ENCODE measurements around the gene NOC3L. TPM values are rescaled to one million over a fixed set of nuclear protein-coding genes. Genes with fewer than 3 reads are reported as not detected.

The NOC3L gene
- total RNA-seq, 1 experiment from 2014 or later = 41.2 TPM

DNA sequence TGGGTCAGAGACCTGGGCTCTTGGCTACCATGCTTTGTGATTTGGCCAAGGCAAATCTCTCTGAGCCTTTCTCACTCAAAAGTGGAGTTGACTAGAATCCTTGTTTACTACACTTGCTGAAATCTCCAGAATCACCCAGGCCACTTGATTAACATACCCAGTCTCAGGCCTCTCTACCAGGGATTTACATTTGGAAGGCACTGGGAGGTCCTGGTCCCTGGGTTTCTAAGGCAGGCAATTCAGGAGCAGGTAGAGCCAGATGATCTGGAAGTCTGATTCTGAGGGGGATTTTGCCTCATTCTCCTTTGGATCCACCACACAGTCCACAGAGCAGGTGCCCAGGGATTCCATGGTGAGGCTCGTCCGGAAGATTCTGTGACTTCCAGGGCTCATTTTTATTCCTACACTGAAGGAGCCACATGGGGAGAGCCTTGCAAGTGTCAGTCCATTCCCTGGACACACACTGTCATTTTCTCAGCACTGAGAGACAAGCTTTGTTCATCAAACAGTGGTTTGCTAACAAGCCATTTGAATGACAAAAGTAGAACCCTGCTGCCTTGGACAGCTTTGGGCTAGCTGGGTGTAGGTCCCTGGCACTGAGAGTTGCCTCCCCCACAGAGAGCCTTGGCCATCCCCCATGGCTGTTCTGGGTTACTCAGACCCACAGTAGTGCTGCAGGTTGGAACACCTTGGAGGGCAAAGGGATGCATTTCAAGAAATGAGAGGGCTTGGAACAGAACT is 74.2 kb downstream of the NOC3L start:
- ATAC-seq (no peak), DNase-seq (ENCODE audit: low read depth, low spot score) (no peak)
- intact Hi-C loops (cut with micrococcal nuclease; ENCODE audit: unreplicated experiment) = no loop called here
- Histone ChIP-seq H3K27ac (ENCODE audit: low read length) (no peak overlapping the region), H3K4me3 (ENCODE audit: low read depth in 2 of 2, low read length in 2 of 2) (no peak overlapping the region), H3K27me3 (ENCODE audit: control insufficient read depth, insufficient read depth, low read length) (no peaks in the 10 kb centered on the region), H3K4me1 (ENCODE audit: control insufficient read depth, insufficient read depth, low read length) (no peaks in the 10 kb centered on the region), H3K36me3 (ENCODE audit: control insufficient read depth, insufficient read depth, low read length) (peaks cover 15% of the 10 kb centered on the region), H3K9me3 (ENCODE audit: control insufficient read depth, insufficient read depth, low read depth, low read length) (no peaks in the 10 kb centered on the region)
- no TSS peak for BruUV-seq (replicated peaks)
- TF ChIP-seq CTCF (IDR thresholded peaks at IDR 0.05) (no peak), TCF7L2 (IDR thresholded peaks at IDR 0.05; ENCODE audit: low read depth, low read length) (no peak), POLR2AphosphoS5 (IDR thresholded peaks at IDR 0.05; ENCODE audit: low read depth, low read length) (no peak), SIN3A (IDR thresholded peaks at IDR 0.05; ENCODE audit: borderline replicate concordance, insufficient read depth, low read depth, low read length) (no peak)
- TF ChIP-seq, protein P1, sequence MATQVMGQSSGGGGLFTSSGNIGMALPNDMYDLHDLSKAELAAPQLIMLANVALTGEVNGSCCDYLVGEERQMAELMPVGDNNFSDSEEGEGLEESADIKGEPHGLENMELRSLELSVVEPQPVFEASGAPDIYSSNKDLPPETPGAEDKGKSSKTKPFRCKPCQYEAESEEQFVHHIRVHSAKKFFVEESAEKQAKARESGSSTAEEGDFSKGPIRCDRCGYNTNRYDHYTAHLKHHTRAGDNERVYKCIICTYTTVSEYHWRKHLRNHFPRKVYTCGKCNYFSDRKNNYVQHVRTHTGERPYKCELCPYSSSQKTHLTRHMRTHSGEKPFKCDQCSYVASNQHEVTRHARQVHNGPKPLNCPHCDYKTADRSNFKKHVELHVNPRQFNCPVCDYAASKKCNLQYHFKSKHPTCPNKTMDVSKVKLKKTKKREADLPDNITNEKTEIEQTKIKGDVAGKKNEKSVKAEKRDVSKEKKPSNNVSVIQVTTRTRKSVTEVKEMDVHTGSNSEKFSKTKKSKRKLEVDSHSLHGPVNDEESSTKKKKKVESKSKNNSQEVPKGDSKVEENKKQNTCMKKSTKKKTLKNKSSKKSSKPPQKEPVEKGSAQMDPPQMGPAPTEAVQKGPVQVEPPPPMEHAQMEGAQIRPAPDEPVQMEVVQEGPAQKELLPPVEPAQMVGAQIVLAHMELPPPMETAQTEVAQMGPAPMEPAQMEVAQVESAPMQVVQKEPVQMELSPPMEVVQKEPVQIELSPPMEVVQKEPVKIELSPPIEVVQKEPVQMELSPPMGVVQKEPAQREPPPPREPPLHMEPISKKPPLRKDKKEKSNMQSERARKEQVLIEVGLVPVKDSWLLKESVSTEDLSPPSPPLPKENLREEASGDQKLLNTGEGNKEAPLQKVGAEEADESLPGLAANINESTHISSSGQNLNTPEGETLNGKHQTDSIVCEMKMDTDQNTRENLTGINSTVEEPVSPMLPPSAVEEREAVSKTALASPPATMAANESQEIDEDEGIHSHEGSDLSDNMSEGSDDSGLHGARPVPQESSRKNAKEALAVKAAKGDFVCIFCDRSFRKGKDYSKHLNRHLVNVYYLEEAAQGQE (IDR thresholded peaks at IDR 0.05; ENCODE audit: insufficient read depth in 1 of 2, low read depth in 2 of 2, low read length in 1 of 2) = no peak
- ChIA-PET CTCF (interaction anchor here (0.6 kb wide), 1 partner anchor 84 kb away, joined by 8 read pairs; no protein-coding TSS in a partner anchor), POLR2A (interaction anchor here (0.7 kb wide), 1 partner anchor 31 kb away, joined by 4 read pairs; no protein-coding TSS in a partner anchor)
- in situ Hi-C loops (cut with HindIII; ENCODE audit: low pct_unique_long_range_greater_than_20kb, low sequenced_read_pairs) = no loop called here

DNA sequence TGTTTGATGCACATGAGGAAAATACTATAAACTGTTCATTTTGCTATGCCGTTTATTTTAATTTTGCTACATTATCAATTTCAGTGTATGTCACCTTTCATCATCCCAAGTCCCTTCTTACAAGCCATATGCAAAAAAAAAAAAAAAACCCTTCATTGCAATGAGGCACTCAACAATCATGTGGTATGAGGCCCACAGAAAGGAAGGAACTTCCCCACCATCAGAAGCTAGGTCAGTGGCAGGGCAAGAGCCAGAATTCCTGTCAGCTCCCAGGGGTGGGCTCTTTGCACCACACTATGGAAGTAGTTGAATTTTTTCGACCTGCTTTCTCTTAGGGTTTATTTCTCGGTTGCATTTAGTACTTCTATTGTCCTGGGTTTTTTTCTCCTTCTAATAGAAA is 75.4 kb downstream of the NOC3L start:
- TF ChIP-seq POLR2AphosphoS5 (IDR thresholded peaks at IDR 0.05; ENCODE audit: low read depth, low read length) (no peak), TCF7L2 (IDR thresholded peaks at IDR 0.05; ENCODE audit: low read depth, low read length) (no peak), SIN3A (IDR thresholded peaks at IDR 0.05; ENCODE audit: borderline replicate concordance, insufficient read depth, low read depth, low read length) (no peak), CTCF (IDR thresholded peaks at IDR 0.05) (no peak)
- TF ChIP-seq, protein P1 (IDR thresholded peaks at IDR 0.05; ENCODE audit: insufficient read depth in 1 of 2, low read depth in 2 of 2, low read length in 1 of 2) = no peak
- Histone ChIP-seq H3K4me3 (ENCODE audit: low read depth in 2 of 2, low read length in 2 of 2) (no peak overlapping the region), H3K36me3 (ENCODE audit: control insufficient read depth, insufficient read depth, low read length) (peaks cover 20% of the 10 kb centered on the region), H3K9me3 (ENCODE audit: control insufficient read depth, insufficient read depth, low read depth, low read length) (no peaks in the 10 kb centered on the region), H3K4me1 (ENCODE audit: control insufficient read depth, insufficient read depth, low read length) (no peaks in the 10 kb centered on the region), H3K27me3 (ENCODE audit: control insufficient read depth, insufficient read depth, low read length) (no peaks in the 10 kb centered on the region), H3K27ac (ENCODE audit: low read length) (no peak overlapping the region)
- CTCF ChIA-PET = no interaction called here
- in situ Hi-C loops (cut with HindIII; ENCODE audit: low pct_unique_long_range_greater_than_20kb, low sequenced_read_pairs) (no loop called here), intact Hi-C loops (cut with micrococcal nuclease; ENCODE audit: unreplicated experiment) (no loop called here)
- no TSS peak for BruUV-seq (replicated peaks)
- ATAC-seq (no peak), DNase-seq (ENCODE audit: low read depth, low spot score) (no peak)
- POLR2A ChIA-PET = no interaction called here
